CD4-positive, alpha-beta memory T cell (primary cell): ENCODE measurements around the gene RFTN1. TPM values are rescaled to one million over a fixed set of nuclear protein-coding genes. Genes with fewer than 3 reads are reported as not detected.

ENCODE experiments used
- CTCF ChIA-PET: fragments of 350-600 bp; sonication (Branson Sonifier 250); formaldehyde crosslinking; loops from one replicate; lab custom pipeline; 2021; ENCODE audit warnings: inconsistent platforms; ENCODE audit not compliant: partially characterized antibody; lab: Charles Lee
- POLR2A ChIA-PET: fragments of 350-600 bp; sonication (Branson Sonifier 250); formaldehyde crosslinking; loops from one replicate; lab custom pipeline; 2021; ENCODE audit not compliant: partially characterized antibody; lab: Charles Lee
- DNase-seq, 5 donors: peaks; one replicate each; pipeline versions ENCODE4 v3.0.0 to v3.0.0-alpha.2; 2020 to 2022; ENCODE audit warnings: mixed read lengths in 1 of 5
- H3K27ac ChIP-seq: one replicate; pipeline ENCODE4 v1.7.0; 2013; ENCODE audit warnings: low read depth, low read length
- H3K27me3 ChIP-seq: 2 replicates; pipeline ENCODE4 v1.7.0; 2013; ENCODE audit warnings: mild to moderate bottlenecking, low read length, moderate library complexity; ENCODE audit not compliant: insufficient read depth
- H3K36me3 ChIP-seq: 2 replicates; pipeline ENCODE4 v1.7.0; 2013; ENCODE audit warnings: mild to moderate bottlenecking, low read length, moderate library complexity; ENCODE audit not compliant: insufficient read depth
- H3K4me1 ChIP-seq: 2 replicates; pipeline ENCODE4 v1.7.0; 2013; ENCODE audit warnings: mild to moderate bottlenecking, low read length, moderate library complexity; ENCODE audit not compliant: insufficient read depth
- H3K4me3 ChIP-seq, 2 donors: one replicate each; pipeline ENCODE4 v1.7.0; 2013; ENCODE audit warnings: low read length in 2 of 2, mild to moderate bottlenecking in 1 of 2
- H3K9me3 ChIP-seq, 2 donors: one replicate each; pipeline ENCODE4 v1.7.0; 2013; ENCODE audit warnings: low read length in 2 of 2, control low read depth in 1 of 2; ENCODE audit not compliant: control insufficient read depth in 1 of 2
- H3K27ac Mint-ChIP-seq, 7 donors: one replicate each; pipeline ENCODE4 v1.8.0; 2020 to 2021; ENCODE audit warnings: mixed read lengths in 7 of 7, mild to moderate bottlenecking in 6 of 7, inconsistent platforms in 3 of 7, moderate library complexity in 3 of 7
- H3K27me3 Mint-ChIP-seq, 2 donors: one replicate each; pipeline ENCODE4 v1.8.0; 2020 to 2021; ENCODE audit warnings: mixed read lengths in 2 of 2
- H3K36me3 Mint-ChIP-seq, 2 donors: one replicate each; pipeline ENCODE4 v1.8.0; 2020 to 2021; ENCODE audit warnings: mixed read lengths in 2 of 2, inconsistent platforms in 1 of 2, mild to moderate bottlenecking in 1 of 2
- H3K4me1 Mint-ChIP-seq, 4 donors: one replicate each; pipeline ENCODE4 v1.8.0; 2020 to 2021; ENCODE audit warnings: mixed read lengths in 4 of 4, mild to moderate bottlenecking in 1 of 4
- H3K4me3 Mint-ChIP-seq, 8 donors: one replicate each; pipeline ENCODE4 v1.8.0; 2020 to 2021; ENCODE audit warnings: mixed read lengths in 8 of 8, mild to moderate bottlenecking in 7 of 8, moderate library complexity in 6 of 8, inconsistent platforms in 3 of 8
- H3K9me3 Mint-ChIP-seq, 8 donors: one replicate each; pipeline ENCODE4 v1.8.0; 2020 to 2021; ENCODE audit warnings: mixed read lengths in 8 of 8, mild to moderate bottlenecking in 5 of 8, inconsistent platforms in 3 of 8, moderate library complexity in 1 of 8
- intact Hi-C: fragments of 100-400 bp; cut with micrococcal nuclease; formaldehyde crosslinking; loops from one replicate; pipeline ENCODE4 v1.15.1; 2023
- polyA plus RNA-seq, 2 donors: library from polyadenylated mRNA; unstranded; fragments of 300-500 nt; fragmentation: Illumina TruSeq; gene quantifications; one replicate each; pipeline ENCODE4 v1.2.3, GENCODE V29; 2021
- total RNA-seq, 2 experiments: library from RNA; stranded (reverse); gene quantifications; one replicate each; pipeline ENCODE4 v1.2.3, GENCODE V29; 2021

RFTN1 gene
- total and polyA plus RNA-seq, 4 experiments from 2014 or later, result 38.3 to 59.7 (median 52.0) TPM

GRCh38 chr3:16419640-16420241, 93.8 kb downstream of the RFTN1 start:
- POLR2A ChIA-PET, result no interaction called here
- H3K27me3 ChIP-seq, result no peaks in the 10 kb centered on the region
- H3K4me1 ChIP-seq, result no peaks in the 10 kb centered on the region
- CTCF ChIA-PET, result no interaction called here
- H3K9me3 Mint-ChIP-seq, result no peaks in the 10 kb centered on the region
- no peaks in the 10 kb centered on the region for H3K9me3 ChIP-seq
- H3K4me1 Mint-ChIP-seq, result peaks cover 13 to 35% (median 28%) of the 10 kb centered on the region in 4 donors
- H3K27ac Mint-ChIP-seq, result peak overlapping the region in 2 of 7 donors; percentile 13 to 22
- H3K36me3 ChIP-seq, result no peaks in the 10 kb centered on the region
- no peak overlapping the region for H3K27ac ChIP-seq
- H3K4me3 Mint-ChIP-seq, result no peak overlapping the region
- peaks cover 7 to 12% of the 10 kb centered on the region in 2 donors for H3K36me3 Mint-ChIP-seq
- intact Hi-C loops, result no loop called here
- no peaks in the 10 kb centered on the region for H3K27me3 Mint-ChIP-seq
- no peak overlapping the region for H3K4me3 ChIP-seq
- no peak for DNase-seq

GRCh38 chr3:16417945-16418739, 95.4 kb downstream of the RFTN1 start:
- Mint-ChIP-seq H3K36me3 (peaks cover 7 to 21% of the 10 kb centered on the region in 2 donors), H3K4me3 (no peak overlapping the region), H3K27ac (no peak overlapping the region), H3K9me3 (no peaks in the 10 kb centered on the region), H3K27me3 (no peaks in the 10 kb centered on the region), H3K4me1 (peaks cover 19 to 44% (median 39%) of the 10 kb centered on the region in 4 donors)
- Histone ChIP-seq H3K4me1 (no peaks in the 10 kb centered on the region), H3K9me3 (no peaks in the 10 kb centered on the region), H3K4me3 (no peak overlapping the region), H3K27ac (no peak overlapping the region), H3K36me3 (no peaks in the 10 kb centered on the region), H3K27me3 (no peaks in the 10 kb centered on the region)
- ChIA-PET POLR2A (no interaction called here), CTCF (no interaction called here)
- no peak for DNase-seq
- intact Hi-C loops, result no loop called here

GRCh38 chr3:16415911-16416476, 97.5 kb downstream of the RFTN1 start:
- Histone ChIP-seq H3K9me3 (no peaks in the 10 kb centered on the region), H3K4me3 (no peak overlapping the region), H3K27ac (no peak overlapping the region), H3K4me1 (no peaks in the 10 kb centered on the region), H3K27me3 (no peaks in the 10 kb centered on the region), H3K36me3 (no peaks in the 10 kb centered on the region)
- no peak overlapping the region for H3K4me3 Mint-ChIP-seq
- H3K27me3 Mint-ChIP-seq, result no peaks in the 10 kb centered on the region
- peak overlapping the region in 2 of 7 donors; percentile 20 to 27 for H3K27ac Mint-ChIP-seq
- H3K9me3 Mint-ChIP-seq, result no peaks in the 10 kb centered on the region
- peaks cover 7 to 21% of the 10 kb centered on the region in 2 donors for H3K36me3 Mint-ChIP-seq
- intact Hi-C loops, result no loop called here
- CTCF ChIA-PET, result no interaction called here
- H3K4me1 Mint-ChIP-seq, result peaks cover 27 to 53% (median 42%) of the 10 kb centered on the region in 4 donors
- POLR2A ChIA-PET, result interaction anchor here (0.9 kb wide), 1 partner anchor 96 kb away, joined by 4 read pairs; no protein-coding TSS in a partner anchor
- DNase-seq, result no peak

GRCh38 chr3:16413321-16413720, 100.2 kb downstream of the RFTN1 start:
- Mint-ChIP-seq H3K4me1 (peaks cover 18 to 42% (median 30%) of the 10 kb centered on the region in 4 donors), H3K9me3 (no peaks in the 10 kb centered on the region), H3K4me3 (no peak overlapping the region), H3K36me3 (peaks cover 9 to 17% of the 10 kb centered on the region in 2 donors), H3K27ac (no peak overlapping the region), H3K27me3 (no peaks in the 10 kb centered on the region)
- Histone ChIP-seq H3K27ac (no peak overlapping the region), H3K36me3 (no peaks in the 10 kb centered on the region), H3K9me3 (no peaks in the 10 kb centered on the region), H3K27me3 (no peaks in the 10 kb centered on the region), H3K4me3 (no peak overlapping the region), H3K4me1 (no peaks in the 10 kb centered on the region)
- DNase-seq, result no peak
- POLR2A ChIA-PET, result no interaction called here
- intact Hi-C loops, result no loop called here
- CTCF ChIA-PET, result no interaction called here

- Mint-ChIP-seq H3K4me1 (peaks cover 22 to 40% (median 32%) of the 10 kb centered on the region in 4 donors), H3K36me3 (peaks cover 17 to 26% of the 10 kb centered on the region in 2 donors), H3K27me3 (no peaks in the 10 kb centered on the region), H3K27ac (peak overlapping the region in 3 of 7 donors; percentile 3 to 62 (median 20)), H3K4me3 (no peak overlapping the region), H3K9me3 (no peaks in the 10 kb centered on the region)
- H3K27me3 ChIP-seq, result no peaks in the 10 kb centered on the region
- ChIA-PET POLR2A (interaction anchor here (1.0 kb wide), 2 partner anchors 100 to 145 kb away, joined by 3 to 4 read pairs; no protein-coding TSS in a partner anchor), CTCF (interaction anchor here (1.0 kb wide), 1 partner anchor 144 kb away, joined by 3 read pairs; no protein-coding TSS in a partner anchor)
- no peak for DNase-seq
- no peaks in the 10 kb centered on the region for H3K36me3 ChIP-seq
- H3K4me1 ChIP-seq, result no peaks in the 10 kb centered on the region
- no peaks in the 10 kb centered on the region for H3K9me3 ChIP-seq
- intact Hi-C loops, result no loop called here
- H3K27ac ChIP-seq, result no peak overlapping the region
- H3K4me3 ChIP-seq, result no peak overlapping the region
Observed at GRCh38 chr3:16412192-16412800, 101.2 kb downstream of the RFTN1 start.

GRCh38 chr3:16411441-16411840, 102.1 kb downstream of the RFTN1 start:
- no peaks in the 10 kb centered on the region for H3K9me3 ChIP-seq
- H3K27me3 ChIP-seq, result no peaks in the 10 kb centered on the region
- Mint-ChIP-seq H3K36me3 (peaks cover 22 to 26% of the 10 kb centered on the region in 2 donors), H3K27ac (peak overlapping the region in 3 of 7 donors; percentile 3 to 62 (median 6)), H3K4me1 (peaks cover 19 to 37% (median 30%) of the 10 kb centered on the region in 4 donors), H3K9me3 (no peaks in the 10 kb centered on the region), H3K4me3 (no peak overlapping the region), H3K27me3 (no peaks in the 10 kb centered on the region)
- H3K4me1 ChIP-seq, result no peaks in the 10 kb centered on the region
- no peak for DNase-seq
- no peaks in the 10 kb centered on the region for H3K36me3 ChIP-seq
- intact Hi-C loops, result no loop called here
- ChIA-PET POLR2A (interaction anchor here (1.0 kb wide), 1 partner anchor 101 kb away, joined by 4 read pairs; no protein-coding TSS in a partner anchor), CTCF (no interaction called here)
- H3K4me3 ChIP-seq, result no peak overlapping the region
- no peak overlapping the region for H3K27ac ChIP-seq

GRCh38 chr3:16410659-16411058, 102.8 kb downstream of the RFTN1 start:
- no peaks in the 10 kb centered on the region for H3K27me3 Mint-ChIP-seq
- no peak overlapping the region for H3K4me3 Mint-ChIP-seq
- Histone ChIP-seq H3K4me3 (no peak overlapping the region), H3K27me3 (no peaks in the 10 kb centered on the region), H3K4me1 (no peaks in the 10 kb centered on the region), H3K9me3 (no peaks in the 10 kb centered on the region), H3K36me3 (no peaks in the 10 kb centered on the region), H3K27ac (no peak overlapping the region)
- ChIA-PET POLR2A (no interaction called here), CTCF (no interaction called here)
- H3K4me1 Mint-ChIP-seq, result peaks cover 19 to 37% (median 29%) of the 10 kb centered on the region in 4 donors
- intact Hi-C loops, result no loop called here
- peaks cover 24 to 26% of the 10 kb centered on the region in 2 donors for H3K36me3 Mint-ChIP-seq
- no peaks in the 10 kb centered on the region for H3K9me3 Mint-ChIP-seq
- DNase-seq, result no peak
- peak overlapping the region in 1 of 7 donors; percentile 31 for H3K27ac Mint-ChIP-seq
